Tibial nerve (tissue), 4 donors: ENCODE data around the gene SHISA7. TPM values are rescaled to one million over a fixed set of nuclear protein-coding genes. Genes with fewer than 3 reads are reported as not detected.

Source experiments
- DNase-seq, 2 donors: peaks; one replicate each; pipeline ENCODE4 v3.0.0-alpha.2; 2019; ENCODE audit warnings: low spot score in 2 of 2
- H3K27ac ChIP-seq, 4 donors: fragments of 200-600 bp; sonication (generic) in 3 of 4; one replicate each; pipeline ENCODE4 v1.5.1; 2017 to 2019; ENCODE audit warnings: mild to moderate bottlenecking in 1 of 4
- H3K27me3 ChIP-seq, 2 donors: fragments of 200-600 bp; sonication (generic) in 1 of 2; one replicate each; pipeline versions ENCODE4 v1.5.1 to v1.6.0; 2017 to 2019
- H3K36me3 ChIP-seq, 3 donors: fragments of 200-600 bp; sonication (generic); one replicate each; pipeline ENCODE4 v1.5.1; 2018 to 2019
- H3K4me1 ChIP-seq, 4 donors: fragments of 200-600 bp; sonication (generic) in 3 of 4; one replicate each; pipeline ENCODE4 v1.5.1; 2017 to 2019
- H3K4me3 ChIP-seq, 4 donors: fragments of 200-600 bp; sonication (generic) in 3 of 4; one replicate each; pipeline ENCODE4 v1.5.1; 2017 to 2019; ENCODE audit warnings: mild to moderate bottlenecking in 1 of 4, moderate library complexity in 1 of 4
- H3K9me3 ChIP-seq, 4 donors: fragments of 200-600 bp; sonication (generic) in 3 of 4; one replicate each; pipeline ENCODE4 v1.5.1; 2017 to 2019
- EP300 ChIP-seq, 2 donors: sonication (generic); formaldehyde crosslinking; IDR thresholded peaks; one replicate each; pipeline ENCODE4 v1.6.1; 2017; ENCODE audit warnings: antibody characterized with exemption in 2 of 2, mild to moderate bottlenecking in 1 of 2
- POLR2A ChIP-seq, 2 donors: fragments of 450-650 bp; IDR thresholded peaks; one replicate each; pipeline ENCODE4 v1.6.1; 2017; ENCODE audit warnings: antibody characterized with exemption in 2 of 2, mild to moderate bottlenecking in 2 of 2, moderate library complexity in 2 of 2
- whole genome bisulfite sequencing, 2 donors: methylation state at CpG; one replicate each; pipeline ENCODE4 v1.1.5; 2018; 5-methylcytosine and 5-hydroxymethylcytosine counted together
- total RNA-seq, 4 donors: library from RNA; depleted of rRNA; stranded (reverse); fragments of >200 nt; gene quantifications; one replicate each; pipeline ENCODE4 v1.1.0, GENCODE V29; 2016
- TF ChIP-seq, protein P1 (sequence below), 5 experiments: fragments of 200-600 bp in 3 of 5; fragments of 450-650 bp in 2 of 5; sonication (generic) in 3 of 5; IDR thresholded peaks; one replicate each; pipeline ENCODE4 v1.5.1; 2016 to 2019; ENCODE audit warnings: antibody characterized with exemption in 5 of 5, mild to moderate bottlenecking in 3 of 5, moderate library complexity in 2 of 5

Gene SHISA7
- total RNA-seq, 4 donors from 2014 or later = 0.42 to 4.1 (median 2.0) TPM

DNA sequence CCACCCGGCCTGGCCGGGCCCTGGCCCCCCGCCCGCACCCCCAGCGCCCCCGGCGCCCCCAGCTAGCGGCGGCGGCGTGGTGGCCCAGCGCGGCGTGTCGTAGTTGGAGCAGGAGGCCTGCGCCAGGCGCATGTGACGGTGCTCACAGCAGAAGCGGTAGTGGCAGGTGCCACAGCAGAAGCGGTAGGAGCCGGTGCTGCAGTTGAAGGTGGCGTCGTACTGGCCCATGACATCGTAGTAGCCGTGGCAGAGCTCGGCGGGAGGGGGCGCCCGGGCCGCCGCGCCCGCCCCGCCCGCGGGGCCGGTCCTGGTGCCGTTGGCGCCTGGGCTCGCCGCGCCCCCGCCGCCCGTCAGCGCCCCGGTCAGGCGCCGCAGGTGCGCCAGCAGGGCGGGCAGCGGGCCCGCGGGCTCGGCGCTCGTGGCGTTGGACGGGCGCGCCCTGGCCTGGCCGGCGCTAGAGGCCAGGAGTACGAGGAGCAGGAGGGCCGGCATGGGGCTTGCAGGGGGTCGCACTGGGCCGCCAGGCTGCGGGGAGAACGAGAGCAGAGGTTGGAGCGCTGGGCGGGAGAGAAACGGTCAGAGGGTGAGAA is 633 bp downstream of the SHISA7 start:
- Histone ChIP-seq H3K27ac (peak overlapping the region in 1 of 4 donors; percentile 66), H3K4me1 (peaks cover 0 to 40% (median 15%) of the 10 kb centered on the region in 4 donors), H3K9me3 (no peaks in the 10 kb centered on the region), H3K27me3 (peaks cover 0 to 84% of the 10 kb centered on the region in 2 donors), H3K4me3 (peak overlapping the region in 1 of 4 donors; percentile 32), H3K36me3 (no peaks in the 10 kb centered on the region)
- 0 to 5% methylated on average over 8 to 38 of the region's 72 CpGs for WGBS, 2 donors
- TF ChIP-seq, protein P1, sequence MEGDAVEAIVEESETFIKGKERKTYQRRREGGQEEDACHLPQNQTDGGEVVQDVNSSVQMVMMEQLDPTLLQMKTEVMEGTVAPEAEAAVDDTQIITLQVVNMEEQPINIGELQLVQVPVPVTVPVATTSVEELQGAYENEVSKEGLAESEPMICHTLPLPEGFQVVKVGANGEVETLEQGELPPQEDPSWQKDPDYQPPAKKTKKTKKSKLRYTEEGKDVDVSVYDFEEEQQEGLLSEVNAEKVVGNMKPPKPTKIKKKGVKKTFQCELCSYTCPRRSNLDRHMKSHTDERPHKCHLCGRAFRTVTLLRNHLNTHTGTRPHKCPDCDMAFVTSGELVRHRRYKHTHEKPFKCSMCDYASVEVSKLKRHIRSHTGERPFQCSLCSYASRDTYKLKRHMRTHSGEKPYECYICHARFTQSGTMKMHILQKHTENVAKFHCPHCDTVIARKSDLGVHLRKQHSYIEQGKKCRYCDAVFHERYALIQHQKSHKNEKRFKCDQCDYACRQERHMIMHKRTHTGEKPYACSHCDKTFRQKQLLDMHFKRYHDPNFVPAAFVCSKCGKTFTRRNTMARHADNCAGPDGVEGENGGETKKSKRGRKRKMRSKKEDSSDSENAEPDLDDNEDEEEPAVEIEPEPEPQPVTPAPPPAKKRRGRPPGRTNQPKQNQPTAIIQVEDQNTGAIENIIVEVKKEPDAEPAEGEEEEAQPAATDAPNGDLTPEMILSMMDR (IDR thresholded peaks at IDR 0.05) = no peak
- no peak for TF ChIP-seq EP300 (IDR thresholded peaks at IDR 0.05)
- TF ChIP-seq POLR2A (IDR thresholded peaks at IDR 0.05) = no peak
- no peak for DNase-seq

DNA sequence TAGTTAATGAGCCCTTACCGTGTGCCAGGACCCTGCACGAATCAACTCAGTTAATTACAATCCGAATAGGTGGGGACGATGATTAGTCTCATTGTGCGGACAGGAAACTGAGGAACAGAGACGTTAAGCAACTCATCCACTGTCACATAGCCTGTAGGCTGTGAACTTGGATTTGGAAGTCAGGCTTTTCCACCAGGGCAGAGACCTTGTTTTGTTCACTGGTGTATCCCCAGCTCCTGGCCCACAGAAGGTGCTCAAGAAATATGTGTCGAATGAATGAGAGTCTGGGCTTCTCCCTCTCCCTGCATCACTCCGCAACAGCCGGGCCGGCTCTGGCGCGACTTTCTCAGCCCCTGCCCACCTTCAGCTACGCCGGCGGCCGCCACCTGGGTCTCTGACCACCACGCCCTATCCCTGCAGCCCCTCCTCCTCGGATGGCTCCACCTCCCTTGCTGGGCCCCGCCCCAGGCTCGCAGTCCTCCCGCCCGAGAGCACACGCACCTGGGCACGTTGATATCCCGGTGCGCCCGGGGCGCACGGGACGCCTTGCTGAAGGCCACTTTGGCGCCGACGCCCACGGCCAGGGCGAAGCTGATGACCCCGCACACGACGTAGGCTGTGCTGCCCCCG is 1.3 kb downstream of the SHISA7 start:
- DNase-seq = no peak
- peak overlapping the region in 1 of 4 donors; percentile 26 for H3K27ac ChIP-seq
- no peaks in the 10 kb centered on the region for H3K9me3 ChIP-seq
- WGBS, 2 donors = 2% methylated on average over 27 to 28 of the region's 39 CpGs
- peaks cover 0 to 44% (median 15%) of the 10 kb centered on the region in 4 donors for H3K4me1 ChIP-seq
- TF ChIP-seq, protein P1 (IDR thresholded peaks at IDR 0.05) = no peak
- no peak for TF ChIP-seq POLR2A (IDR thresholded peaks at IDR 0.05)
- no peak for TF ChIP-seq EP300 (IDR thresholded peaks at IDR 0.05)
- peak overlapping the region in 1 of 4 donors; percentile 17 for H3K4me3 ChIP-seq
- H3K27me3 ChIP-seq = peaks cover 0 to 91% of the 10 kb centered on the region in 2 donors
- no peaks in the 10 kb centered on the region for H3K36me3 ChIP-seq

DNA sequence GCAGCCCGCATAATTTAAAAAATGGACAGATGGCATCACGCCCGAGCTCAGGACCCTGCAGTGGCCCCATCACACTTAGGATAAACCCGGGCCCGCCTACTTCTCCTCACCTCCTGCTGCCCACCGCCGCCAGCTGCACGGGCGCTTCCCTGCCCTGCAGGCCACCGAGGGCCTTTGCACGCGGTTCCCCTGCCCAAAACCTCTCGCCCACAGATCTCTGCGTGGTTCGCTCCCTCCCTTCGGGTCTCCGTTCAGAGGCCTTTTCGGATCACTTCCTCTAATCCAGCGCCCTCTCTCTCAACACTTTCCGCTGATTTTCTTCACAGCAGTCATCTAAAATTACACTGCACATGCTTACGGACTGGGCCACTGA is 1.8 kb downstream of the SHISA7 start:
- no peak for TF ChIP-seq EP300 (IDR thresholded peaks at IDR 0.05)
- TF ChIP-seq, protein P1 (IDR thresholded peaks at IDR 0.05) = no peak
- no peak for TF ChIP-seq POLR2A (IDR thresholded peaks at IDR 0.05)
- peaks cover 0 to 44% (median 15%) of the 10 kb centered on the region in 4 donors for H3K4me1 ChIP-seq
- H3K36me3 ChIP-seq = no peaks in the 10 kb centered on the region
- peaks cover 0 to 92% of the 10 kb centered on the region in 2 donors for H3K27me3 ChIP-seq
- H3K4me3 ChIP-seq = no peak overlapping the region
- H3K9me3 ChIP-seq = no peaks in the 10 kb centered on the region
- WGBS, 2 donors = 5 to 7% methylated on average over 21 of the region's 21 CpGs
- no peak for DNase-seq
- no peak overlapping the region for H3K27ac ChIP-seq

DNA sequence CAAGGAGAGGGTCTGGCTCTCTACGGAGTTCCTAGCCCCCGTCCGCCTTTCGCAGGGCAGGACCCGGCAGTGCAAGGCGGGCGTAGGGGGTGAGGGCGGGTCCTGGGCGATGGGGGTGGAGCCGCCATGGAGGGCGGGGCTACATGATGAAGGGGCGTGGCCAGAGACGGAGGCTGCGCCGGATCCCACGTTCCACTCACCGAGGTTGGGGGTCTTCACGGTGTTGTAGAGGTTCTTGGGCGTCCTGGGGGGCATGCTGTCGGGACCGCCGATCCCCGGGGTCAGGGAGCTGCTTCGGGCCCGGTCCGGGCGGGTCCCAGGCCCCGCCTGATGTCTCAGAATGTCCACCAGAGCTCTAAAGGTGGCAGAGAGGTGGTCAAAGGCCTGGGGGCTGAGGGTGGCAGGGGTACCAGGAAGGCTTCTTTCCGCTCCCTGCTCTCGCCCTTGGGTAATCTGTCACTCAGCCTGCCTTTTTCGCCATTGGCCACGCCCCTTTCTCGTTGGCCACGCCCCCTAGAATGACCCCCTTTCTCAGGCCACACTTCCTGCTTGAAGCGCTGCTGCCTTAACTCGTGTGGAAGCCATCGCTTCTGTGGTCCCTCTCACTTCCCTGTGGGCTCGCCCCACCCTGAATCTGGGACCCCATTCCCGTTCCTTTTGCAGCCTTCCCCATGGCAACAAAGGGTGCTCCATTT is 2.5 kb downstream of the SHISA7 start:
- no peak for DNase-seq
- no peak overlapping the region for H3K27ac ChIP-seq
- H3K4me1 ChIP-seq = peaks cover 0 to 44% (median 15%) of the 10 kb centered on the region in 4 donors
- WGBS, 2 donors = 4 to 8% methylated on average over 26 to 33 of the region's 39 CpGs
- H3K4me3 ChIP-seq = no peak overlapping the region
- TF ChIP-seq EP300 (IDR thresholded peaks at IDR 0.05) (no peak), POLR2A (IDR thresholded peaks at IDR 0.05) (no peak)
- TF ChIP-seq, protein P1 (IDR thresholded peaks at IDR 0.05) = no peak
- no peaks in the 10 kb centered on the region for H3K9me3 ChIP-seq
- H3K27me3 ChIP-seq = peaks cover 0 to 87% of the 10 kb centered on the region in 2 donors
- no peaks in the 10 kb centered on the region for H3K36me3 ChIP-seq

DNA sequence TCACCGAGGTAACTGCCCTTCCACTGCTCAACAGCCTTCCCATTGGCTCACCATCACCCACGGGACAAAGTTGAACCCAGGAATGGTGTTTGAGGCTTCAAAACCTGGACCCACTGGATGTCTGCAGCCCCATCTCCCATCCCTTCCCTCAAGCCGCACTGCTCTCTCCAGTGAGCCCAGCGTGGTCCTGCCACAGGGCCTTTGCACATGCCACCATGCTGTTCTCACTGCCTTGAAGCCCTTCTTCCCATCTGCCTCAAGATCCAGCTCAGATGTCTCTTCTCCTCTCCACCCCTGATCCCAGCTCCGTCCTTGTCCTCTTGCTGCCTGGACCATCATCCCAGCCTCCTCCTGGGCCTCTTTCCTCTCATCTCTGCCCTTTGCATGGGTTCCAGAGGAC is 4.0 kb downstream of the SHISA7 start:
- Histone ChIP-seq H3K36me3 (no peaks in the 10 kb centered on the region), H3K4me1 (peaks cover 0 to 44% (median 15%) of the 10 kb centered on the region in 4 donors), H3K4me3 (no peak overlapping the region), H3K27ac (no peak overlapping the region), H3K9me3 (no peaks in the 10 kb centered on the region), H3K27me3 (peaks cover 0 to 78% of the 10 kb centered on the region in 2 donors)
- WGBS, 2 donors = 78 to 81% methylated on average over 5 of the region's 5 CpGs
- no peak for TF ChIP-seq EP300 (IDR thresholded peaks at IDR 0.05)
- TF ChIP-seq, protein P1 (IDR thresholded peaks at IDR 0.05) = no peak
- no peak for TF ChIP-seq POLR2A (IDR thresholded peaks at IDR 0.05)
- no peak for DNase-seq
